PC-3 (cell line): ENCODE data around the gene KLB. TPM values are rescaled to one million over a fixed set of nuclear protein-coding genes. Genes with fewer than 3 reads are reported as not detected.

Experiments
- ATAC-seq: fragments of 200-7000 bp; cut with Tn5 transposase; 2 replicates; pipeline ENCODE4 v1.9.1; 2020; ENCODE audit warnings: mild to moderate bottlenecking, moderate library complexity
- BruUV-seq: library from RNA; stranded (reverse); fragments of 400-500 nt; replicated peaks from 2 replicates; lab custom pipeline; 2021; lab: Mats Ljungman, UMichigan
- CTCF ChIA-PET: fragments of 300-600 bp; sonication (Branson Sonifier 250); formaldehyde crosslinking; loops from one replicate; lab custom pipeline; 2022; ENCODE audit warnings: antibody characterized with exemption; lab: Charles Lee
- POLR2A ChIA-PET: fragments of 300-600 bp; sonication (Branson Sonifier 250); formaldehyde crosslinking; loops from one replicate; lab custom pipeline; 2022; ENCODE audit warnings: antibody characterized with exemption; ENCODE audit not compliant: unreplicated experiment; lab: Charles Lee
- DNase-seq: peaks from one replicate; pipeline ENCODE4 v3.0.0-alpha.2; 2015
- H2AFZ ChIP-seq: fragments of 300-600 bp; sonication (generic); 2 replicates; pipeline ENCODE4 v1.6.0; 2016; ENCODE audit warnings: antibody characterized with exemption, low read length
- H3F3A ChIP-seq: fragments of 300-600 bp; sonication (generic); one replicate; pipeline ENCODE4 v1.6.0; 2017; ENCODE audit warnings: antibody characterized with exemption, low read length, control low read depth, mild to moderate bottlenecking; ENCODE audit not compliant: unreplicated experiment
- H3K27ac ChIP-seq: fragments of 300-600 bp; sonication (generic); 2 replicates; pipeline ENCODE4 v1.5.1; 2016; ENCODE audit warnings: mild to moderate bottlenecking, low read length
- H3K27me3 ChIP-seq: fragments of 300-600 bp; sonication (generic); 2 replicates; pipeline ENCODE4 v1.6.1; 2016; ENCODE audit warnings: low read length, mixed read lengths
- H3K36me3 ChIP-seq: fragments of 300-600 bp; sonication (generic); 2 replicates; pipeline ENCODE4 v1.6.1; 2016; ENCODE audit warnings: low read depth, mixed run types, low read length, mixed read lengths
- H3K4me1 ChIP-seq: fragments of 300-600 bp; sonication (generic); 2 replicates; pipeline ENCODE4 v1.5.1; 2016; ENCODE audit warnings: low read length; ENCODE audit not compliant: insufficient read depth
- H3K4me2 ChIP-seq: fragments of 300-600 bp; sonication (generic); 2 replicates; pipeline ENCODE4 v1.6.0; 2016; ENCODE audit warnings: low read length
- H3K4me3 ChIP-seq: fragments of 300-600 bp; sonication (generic); 2 replicates; pipeline ENCODE4 v1.5.1; 2016; ENCODE audit warnings: mild to moderate bottlenecking, low read length, mixed read lengths
- H3K79me2 ChIP-seq: fragments of 300-600 bp; sonication (generic); 2 replicates; pipeline ENCODE4 v1.6.1; 2017; ENCODE audit warnings: low read length, mixed read lengths
- H3K9ac ChIP-seq: fragments of 300-600 bp; sonication (generic); 2 replicates; pipeline ENCODE4 v1.6.0; 2016; ENCODE audit warnings: mild to moderate bottlenecking, low read length
- H3K9me2 ChIP-seq: fragments of 300-600 bp; sonication (generic); replicated peaks from 2 replicates; pipeline ENCODE4 v1.6.1; 2016; ENCODE audit warnings: mixed run types, low read length, mixed read lengths
- H3K9me3 ChIP-seq: fragments of 300-600 bp; sonication (generic); 2 replicates; pipeline ENCODE4 v1.6.1; 2016; ENCODE audit warnings: low read length, mixed read lengths
- H4K20me1 ChIP-seq: fragments of 300-600 bp; sonication (generic); 2 replicates; pipeline ENCODE4 v1.6.1; 2016; ENCODE audit warnings: low read length, mixed read lengths
- CTCF ChIP-seq: fragments of 300-600 bp; sonication (generic); conservative IDR thresholded peaks from 2 replicates; pipeline ENCODE4 v1.5.1; 2017; ENCODE audit warnings: antibody characterized with exemption, low read depth, mild to moderate bottlenecking, low read length
- EZH2 ChIP-seq: fragments of 300-600 bp; sonication (generic); IDR thresholded peaks from one replicate; pipeline ENCODE4 v1.6.1; 2017; ENCODE audit warnings: antibody characterized with exemption, mild to moderate bottlenecking, low read length; ENCODE audit not compliant: unreplicated experiment
- EZH2phosphoT487 ChIP-seq: fragments of 300-600 bp; sonication (generic); IDR thresholded peaks from 2 replicates; pipeline ENCODE4 v1.6.1; 2018; ENCODE audit warnings: mild to moderate bottlenecking, antibody characterized with exemption, low read length, borderline replicate concordance
- intact Hi-C: fragments of 100-400 bp; cut with micrococcal nuclease; formaldehyde crosslinking; loops from 2 replicates; pipeline ENCODE4 v1.9.0; 2023
- total RNA-seq: library from RNA; depleted of rRNA; stranded (reverse); fragments of >200 nt; gene quantifications from 2 replicates; pipeline ENCODE4 v1.2.3, GENCODE V29; 2014

The KLB gene
- total RNA-seq, 1 experiment from 2014 or later: not detected

- H3K79me2 ChIP-seq: no peaks in the 10 kb centered on the region
- no peak overlapping the region for H3K9ac ChIP-seq
- no peak for ATAC-seq
- no peak overlapping the region for H2AFZ ChIP-seq
- BruUV-seq: no TSS peak
- H3K4me1 ChIP-seq: peaks cover 5% of the 10 kb centered on the region; the same call in 1 of the 2 replicates
- H3K27me3 ChIP-seq: no peaks in the 10 kb centered on the region
- no peak overlapping the region for H3K27ac ChIP-seq
- H4K20me1 ChIP-seq: no peaks in the 10 kb centered on the region
- no peak overlapping the region for H3K4me3 ChIP-seq
- H3K36me3 ChIP-seq: no peaks in the 10 kb centered on the region
- POLR2A ChIA-PET: no interaction called here
- H3K9me2 ChIP-seq: no peaks in the 10 kb centered on the region
- no peak overlapping the region for H3K4me2 ChIP-seq
- H3F3A ChIP-seq: no peaks in the 10 kb centered on the region
- intact Hi-C loops: no loop called here
- CTCF ChIA-PET: no interaction called here
- DNase-seq: no peak
- no peaks in the 10 kb centered on the region for H3K9me3 ChIP-seq
- TF ChIP-seq EZH2: no peak
- no peak for TF ChIP-seq CTCF
- TF ChIP-seq EZH2phosphoT487: no peak
Observed at GRCh38 chr4:39429476-39430334, 23.0 kb downstream of the KLB start.

- Histone ChIP-seq H2AFZ (no peak overlapping the region), H3K9ac (no peak overlapping the region), H3K9me3 (no peaks in the 10 kb centered on the region), H3K4me3 (no peak overlapping the region), H4K20me1 (no peaks in the 10 kb centered on the region), H3K79me2 (no peaks in the 10 kb centered on the region), H3K27ac (no peak overlapping the region), H3K27me3 (no peaks in the 10 kb centered on the region), H3K36me3 (no peaks in the 10 kb centered on the region), H3K4me1 (no peaks in the 10 kb centered on the region), H3K4me2 (no peak overlapping the region), H3F3A (no peaks in the 10 kb centered on the region), H3K9me2 (no peaks in the 10 kb centered on the region)
- no peak for TF ChIP-seq EZH2phosphoT487
- TF ChIP-seq CTCF: no peak
- TF ChIP-seq EZH2: no peak
- POLR2A ChIA-PET: no interaction called here
- intact Hi-C loops: no loop called here
- BruUV-seq: no TSS peak
- DNase-seq: no peak
- no peak for ATAC-seq
- CTCF ChIA-PET: no interaction called here
Observed at GRCh38 chr4:39433878-39434492, 27.3 kb downstream of the KLB start.
